RWPE2 (cell line): ENCODE data around the gene PXYLP1.

Experiments used
- ATAC-seq: fragments of 200-7000 bp; cut with Tn5 transposase; 3 replicates; pipeline ENCODE4 v1.9.1; 2021; ENCODE audit warnings: low read depth
- DNase-seq: peaks from one replicate; pipeline ENCODE4 v3.0.0-alpha.2; 2020; ENCODE audit warnings: low spot score
- H3K27ac ChIP-seq: fragments of 450-650 bp; 2 replicates; pipeline ENCODE4 v1.5.1; 2017; ENCODE audit warnings: mild to moderate bottlenecking; ENCODE audit not compliant: poor library complexity, severe bottlenecking
- H3K27me3 ChIP-seq: fragments of 250-450 bp; sonication (Bioruptor Pico); 2 replicates; pipeline ENCODE4 v1.5.1; 2021; ENCODE audit warnings: mild to moderate bottlenecking, moderate library complexity; ENCODE audit not compliant: insufficient read depth, poor library complexity, severe bottlenecking
- H3K36me3 ChIP-seq: fragments of 250-450 bp; sonication (Bioruptor Pico); 2 replicates; pipeline ENCODE4 v1.5.1; 2020; ENCODE audit warnings: low read depth, mild to moderate bottlenecking, moderate library complexity
- H3K4me1 ChIP-seq: fragments of 250-450 bp; sonication (Bioruptor Pico); 2 replicates; pipeline ENCODE4 v1.5.1; 2021; ENCODE audit warnings: mild to moderate bottlenecking, moderate library complexity; ENCODE audit not compliant: insufficient read depth, poor library complexity, severe bottlenecking
- H3K4me3 ChIP-seq: fragments of 250-450 bp; sonication (Bioruptor Pico); 2 replicates; pipeline ENCODE4 v1.5.1; 2021; ENCODE audit warnings: mild to moderate bottlenecking, moderate library complexity; ENCODE audit not compliant: severe bottlenecking
- H3K9me3 ChIP-seq: fragments of 250-450 bp; sonication (Bioruptor Pico); 2 replicates; pipeline ENCODE4 v1.5.1; 2021; ENCODE audit warnings: mild to moderate bottlenecking, moderate library complexity; ENCODE audit not compliant: severe bottlenecking
- TF ChIP-seq, protein P1 (sequence below): fragments of 450-650 bp; IDR thresholded peaks from one replicate; pipeline ENCODE4 v1.5.1; 2017; ENCODE audit warnings: mild to moderate bottlenecking, moderate library complexity; ENCODE audit not compliant: poor library complexity, severe bottlenecking

Gene PXYLP1

GRCh38 chr3:141343077-141343476, 111.5 kb downstream of the PXYLP1 start:
- H3K27ac ChIP-seq, result no peak overlapping the region
- no peaks in the 10 kb centered on the region for H3K9me3 ChIP-seq
- TF ChIP-seq, protein P1, sequence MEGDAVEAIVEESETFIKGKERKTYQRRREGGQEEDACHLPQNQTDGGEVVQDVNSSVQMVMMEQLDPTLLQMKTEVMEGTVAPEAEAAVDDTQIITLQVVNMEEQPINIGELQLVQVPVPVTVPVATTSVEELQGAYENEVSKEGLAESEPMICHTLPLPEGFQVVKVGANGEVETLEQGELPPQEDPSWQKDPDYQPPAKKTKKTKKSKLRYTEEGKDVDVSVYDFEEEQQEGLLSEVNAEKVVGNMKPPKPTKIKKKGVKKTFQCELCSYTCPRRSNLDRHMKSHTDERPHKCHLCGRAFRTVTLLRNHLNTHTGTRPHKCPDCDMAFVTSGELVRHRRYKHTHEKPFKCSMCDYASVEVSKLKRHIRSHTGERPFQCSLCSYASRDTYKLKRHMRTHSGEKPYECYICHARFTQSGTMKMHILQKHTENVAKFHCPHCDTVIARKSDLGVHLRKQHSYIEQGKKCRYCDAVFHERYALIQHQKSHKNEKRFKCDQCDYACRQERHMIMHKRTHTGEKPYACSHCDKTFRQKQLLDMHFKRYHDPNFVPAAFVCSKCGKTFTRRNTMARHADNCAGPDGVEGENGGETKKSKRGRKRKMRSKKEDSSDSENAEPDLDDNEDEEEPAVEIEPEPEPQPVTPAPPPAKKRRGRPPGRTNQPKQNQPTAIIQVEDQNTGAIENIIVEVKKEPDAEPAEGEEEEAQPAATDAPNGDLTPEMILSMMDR, result no peak
- H3K27me3 ChIP-seq, result no peaks in the 10 kb centered on the region
- H3K4me3 ChIP-seq, result no peak overlapping the region
- H3K36me3 ChIP-seq, result no peaks in the 10 kb centered on the region
- DNase-seq (no peak), ATAC-seq (no peak)
- no peaks in the 10 kb centered on the region for H3K4me1 ChIP-seq

DNA sequence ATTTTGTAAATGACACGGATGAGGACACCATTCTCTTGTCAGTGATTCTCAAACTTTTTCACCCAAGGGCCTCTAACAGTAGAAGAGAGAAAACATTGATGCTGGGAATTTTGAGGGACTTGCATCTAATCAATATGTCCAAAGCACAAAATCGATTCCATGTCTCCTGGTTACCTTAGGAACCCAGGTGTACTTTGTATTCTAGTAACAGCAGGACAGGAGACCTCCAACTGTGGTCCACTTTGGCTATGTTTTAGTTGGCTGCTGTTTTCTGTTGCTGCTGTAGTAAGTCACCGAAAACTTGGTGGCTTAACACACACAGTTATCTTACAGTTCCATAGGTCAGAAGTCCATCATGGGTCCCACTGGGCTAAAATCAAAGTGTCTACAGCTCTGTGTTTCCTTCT, 112.2 kb downstream of the PXYLP1 start:
- TF ChIP-seq, protein P1, result no peak
- H3K27ac ChIP-seq, result no peak overlapping the region
- H3K4me1 ChIP-seq, result no peaks in the 10 kb centered on the region
- no peak for ATAC-seq
- H3K4me3 ChIP-seq, result no peak overlapping the region
- no peak for DNase-seq
- no peaks in the 10 kb centered on the region for H3K9me3 ChIP-seq
- H3K36me3 ChIP-seq, result no peaks in the 10 kb centered on the region
- H3K27me3 ChIP-seq, result no peaks in the 10 kb centered on the region
